Body of pancreas (tissue), 4 donors: Measurements from ENCODE around the gene CTNND2.

ENCODE experiments used
- CTCF ChIP-seq, 7 experiments: fragments of 450-650 bp in 4 of 7; fragments of 200-600 bp in 3 of 7; sonication (generic) in 3 of 7; IDR thresholded peaks; one replicate each; pipeline ENCODE4 v1.5.1; 2016 to 2019; ENCODE audit warnings: antibody characterized with exemption in 7 of 7
- POLR2A ChIP-seq, 3 donors: fragments of 450-650 bp; IDR thresholded peaks; one replicate each; pipeline ENCODE4 v1.6.1; 2016; ENCODE audit warnings: antibody characterized with exemption in 3 of 3, mild to moderate bottlenecking in 2 of 3

- TF ChIP-seq CTCF (IDR thresholded peaks at IDR 0.05) (no peak), POLR2A (IDR thresholded peaks at IDR 0.05) (no peak)
These were observed 920.1 kb downstream of the CTNND2 start for GRCh38 chr5:10984021-10984715.
